Activated naive CD4-positive, alpha-beta T cell (primary cell): ENCODE measurements around the gene SPO11.
"Not testable (repeated sequence)": the region's sequence is repeated elsewhere in the genome, so short reads cannot be mapped to it uniquely, and the experiment has no call there.

ENCODE experiments used
- DNase-seq, 4 experiments: peaks; one replicate each; lab custom pipeline; 2025; lab: John Stamatoyannopoulos, UW

The SPO11 gene

DNA sequence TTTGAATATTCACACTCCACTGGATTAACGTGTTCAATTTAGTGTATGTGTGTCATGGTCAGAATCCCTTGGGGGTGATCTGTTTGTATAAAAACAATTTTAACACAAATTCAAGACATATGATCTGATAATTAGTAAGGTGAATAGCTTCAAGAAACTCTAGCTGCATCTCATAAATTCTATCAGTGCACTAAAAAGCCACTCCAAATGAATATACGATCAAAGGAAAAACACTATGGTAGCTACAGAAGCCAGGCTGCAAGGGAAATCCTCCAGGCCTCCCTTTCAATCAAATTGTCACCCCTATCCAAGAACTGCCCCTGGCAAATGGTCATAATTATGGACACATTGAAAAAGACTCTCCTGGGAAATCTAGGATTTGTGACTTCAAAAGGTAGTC, 12.1 kb downstream of the SPO11 start:
- DNase-seq, result no peak

DNA sequence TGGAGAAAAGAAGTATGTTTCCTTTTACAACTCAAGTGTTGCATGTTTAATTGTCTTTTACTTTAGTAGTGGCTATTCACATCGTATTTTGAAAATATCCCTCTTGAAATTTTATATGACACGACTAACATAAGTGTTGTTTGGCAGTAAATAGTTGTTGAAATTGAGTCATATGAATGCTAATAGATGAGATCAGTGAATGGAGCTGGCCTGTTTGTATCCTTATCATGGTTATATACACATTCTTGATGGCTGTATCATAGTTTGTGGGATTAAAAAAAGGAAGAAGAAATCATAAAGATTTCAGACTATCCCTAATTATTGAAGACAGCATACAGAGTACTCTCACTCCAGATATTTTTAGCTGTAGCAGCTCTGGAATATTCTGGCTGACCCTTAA, 13.2 kb downstream of the SPO11 start:
- DNase-seq, result no peak

DNA sequence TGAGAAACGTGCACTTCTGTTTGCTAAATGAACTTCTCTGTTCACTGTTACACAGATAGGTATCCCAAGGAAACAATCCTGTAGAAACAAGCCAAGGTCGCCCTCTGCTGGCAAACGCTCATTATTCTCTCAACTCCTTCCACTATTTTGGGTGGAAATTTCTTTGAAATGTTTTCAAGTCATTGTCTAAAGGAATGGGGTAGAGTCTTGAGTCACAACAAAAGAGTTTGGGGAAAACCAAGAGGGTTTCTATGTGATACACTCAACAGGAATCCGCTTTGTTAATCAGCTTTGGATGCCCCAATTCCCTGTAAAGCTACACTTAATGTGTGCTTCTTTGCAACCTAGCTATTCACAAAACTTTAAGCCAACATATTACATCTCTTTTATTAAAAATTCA, 16.9 kb downstream of the SPO11 start:
- DNase-seq, result peak; percentile 4 to 64 (median 47)

DNA sequence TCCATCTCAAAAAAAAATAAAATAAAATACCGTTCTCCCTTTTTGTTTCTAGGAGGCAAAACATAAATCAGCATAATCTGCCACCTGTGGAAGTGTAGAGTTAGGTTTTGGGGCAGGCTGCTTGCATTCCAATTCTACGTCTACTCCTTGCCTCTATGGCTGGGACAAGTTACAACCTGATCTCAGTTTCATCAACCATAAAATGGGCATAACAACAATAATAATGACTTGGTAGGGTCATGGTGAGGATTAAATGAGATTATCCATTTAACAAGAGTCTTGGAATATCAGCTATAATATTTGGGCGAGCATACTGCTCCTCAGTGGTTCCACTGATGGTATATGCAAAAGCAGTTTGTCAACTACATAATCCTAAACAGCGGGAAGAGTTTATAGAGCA, 17.8 kb downstream of the SPO11 start:
- DNase-seq, result no peak

DNA sequence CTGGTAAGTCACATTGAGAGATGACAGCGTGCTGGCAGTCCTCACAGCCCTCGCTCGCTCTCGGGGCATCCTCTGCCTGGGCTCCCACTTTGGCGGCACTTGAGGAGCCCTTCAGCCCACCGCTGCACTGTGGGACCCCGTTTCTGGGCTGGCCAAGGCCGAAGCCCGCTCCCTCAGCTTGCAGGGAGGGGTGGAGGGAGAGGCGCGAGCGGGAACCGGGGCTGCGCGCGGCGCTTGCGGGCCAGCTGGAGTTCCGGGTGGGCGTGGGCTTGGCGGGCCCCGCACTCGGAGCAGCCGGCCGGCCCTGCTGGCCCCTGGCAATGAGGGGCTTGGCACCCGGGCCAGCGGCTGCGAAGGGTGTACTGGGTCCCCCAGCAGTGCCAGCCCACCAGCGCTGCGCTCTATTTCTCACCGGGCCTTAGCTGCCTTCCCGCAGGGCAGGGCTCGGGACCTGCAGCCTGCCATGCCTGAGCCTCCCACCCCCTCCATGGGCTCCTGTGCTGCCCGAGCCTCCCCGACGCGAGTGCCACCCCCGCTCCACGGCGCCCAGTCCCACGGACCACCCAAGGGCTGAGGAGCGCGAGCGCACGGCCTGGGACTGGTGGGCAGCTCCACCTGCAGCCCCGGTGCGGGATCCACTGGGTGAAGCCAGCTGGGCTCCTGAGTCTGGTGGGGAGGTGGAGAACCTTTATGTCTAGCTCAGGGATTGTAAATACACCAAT, 18.8 kb downstream of the SPO11 start:
- DNase-seq, result not testable (repeated sequence)

- not testable (repeated sequence) for DNase-seq
These were observed 19.4 kb downstream of the SPO11 start for GRCh38 chr20:57348922-57349574.

GRCh38 chr20:57350081-57350710, 20.6 kb downstream of the SPO11 start:
- DNase-seq, result no peak

DNA sequence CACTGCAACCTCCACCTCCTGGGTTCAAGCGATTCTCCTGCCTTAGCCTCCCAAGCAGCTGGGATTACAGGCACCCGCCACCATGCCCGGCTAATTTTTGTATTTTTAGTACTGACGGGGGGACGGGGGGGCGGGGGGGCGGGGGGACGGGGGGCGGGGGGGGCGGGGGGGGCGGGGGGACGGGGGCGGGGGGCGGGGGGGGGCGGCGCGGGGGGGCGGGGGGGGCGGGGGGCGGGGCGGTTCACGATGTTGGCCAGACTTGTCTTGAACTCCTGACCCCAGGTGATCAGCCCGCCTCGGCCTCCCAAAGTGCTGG, 21.1 kb downstream of the SPO11 start:
- DNase-seq, result not testable (repeated sequence)

GRCh38 chr20:57351042-57351783, 21.6 kb downstream of the SPO11 start, which contains the start of gene RAE1:
Gene RAE1, plus strand, starts transcription at chr20:57351255. Its CDS starts 2,784 bp downstream, at chr20:57354039.
- DNase-seq, result peak; percentile 70 to 88 (median 80)

GRCh38 chr20:57352305-57352704, 22.7 kb downstream of the SPO11 start:
- DNase-seq, result no peak

- no peak for DNase-seq
These were observed 23.7 kb downstream of the SPO11 start for GRCh38 chr20:57353351-57353750.

GRCh38 chr20:57361517-57361916, 31.9 kb downstream of the SPO11 start:
- DNase-seq, result no peak

- no peak for DNase-seq
These were observed 34.8 kb downstream of the SPO11 start for GRCh38 chr20:57364451-57364850.

DNA sequence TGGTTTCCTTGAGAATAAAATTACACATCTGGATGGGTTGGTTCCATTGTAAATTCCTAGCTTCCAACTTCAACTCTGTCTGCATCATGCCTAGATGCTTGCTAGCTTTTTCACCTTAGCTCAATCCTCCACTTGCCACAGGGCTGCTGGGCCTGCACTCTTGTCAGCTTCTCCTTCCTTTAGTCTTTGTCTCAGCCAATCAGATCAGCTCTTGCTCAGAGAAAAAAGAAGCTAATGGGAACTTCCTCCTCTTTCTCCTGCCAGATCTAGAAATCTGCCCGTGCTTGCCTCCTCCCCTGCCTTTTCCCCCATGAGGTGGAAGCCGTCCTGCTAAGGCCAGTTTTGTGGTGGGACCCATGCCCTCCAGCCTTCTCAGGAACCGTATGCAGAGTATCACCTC, 40.0 kb downstream of the SPO11 start:
- no peak for DNase-seq

DNA sequence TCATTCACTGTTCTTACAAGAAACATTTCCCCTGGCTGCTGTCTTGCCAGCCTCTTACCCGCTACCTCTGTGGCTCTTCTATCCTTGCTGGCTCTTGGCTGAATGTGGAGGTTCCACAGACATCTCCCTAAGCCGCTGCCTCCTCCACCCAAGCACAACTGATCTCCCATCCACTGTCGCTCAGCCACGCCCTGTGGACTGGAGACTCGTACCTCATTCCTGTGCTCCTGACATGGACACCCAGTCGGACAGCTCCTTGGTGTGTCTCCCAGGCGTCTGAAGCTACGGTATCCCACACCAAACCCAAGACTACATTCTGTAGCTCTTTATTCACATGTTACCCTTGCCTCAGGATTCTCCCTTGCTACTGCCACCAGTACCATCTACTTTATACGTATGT, 40.7 kb downstream of the SPO11 start:
- no peak for DNase-seq

- no peak for DNase-seq
These were observed 41.8 kb downstream of the SPO11 start for GRCh38 chr20:57371363-57371762.

DNA sequence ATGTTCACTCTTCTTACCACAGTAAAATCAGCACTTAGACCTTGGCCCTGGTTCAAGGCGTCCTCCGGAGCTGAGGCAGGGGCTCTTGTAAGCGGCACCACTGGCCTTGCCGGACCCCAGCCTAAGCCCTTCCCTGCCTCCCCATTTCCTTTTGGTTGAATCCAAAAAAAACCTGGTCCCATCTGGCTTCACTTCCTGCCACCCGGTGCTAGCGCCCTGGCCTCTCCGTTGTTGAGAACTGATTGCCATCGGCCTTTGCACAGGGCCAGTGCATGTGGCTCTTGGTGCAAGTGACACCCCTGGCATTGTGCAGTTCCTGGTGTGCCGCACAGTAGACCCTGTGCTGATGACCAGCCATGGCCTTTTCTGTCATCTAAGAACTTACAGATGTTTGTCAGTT, 42.6 kb downstream of the SPO11 start:
- DNase-seq, result no peak

- DNase-seq, result no peak
These were observed 43.2 kb downstream of the SPO11 start for GRCh38 chr20:57372581-57373350.

GRCh38 chr20:57374343-57374930, 44.8 kb downstream of the SPO11 start:
- no peak for DNase-seq

DNA sequence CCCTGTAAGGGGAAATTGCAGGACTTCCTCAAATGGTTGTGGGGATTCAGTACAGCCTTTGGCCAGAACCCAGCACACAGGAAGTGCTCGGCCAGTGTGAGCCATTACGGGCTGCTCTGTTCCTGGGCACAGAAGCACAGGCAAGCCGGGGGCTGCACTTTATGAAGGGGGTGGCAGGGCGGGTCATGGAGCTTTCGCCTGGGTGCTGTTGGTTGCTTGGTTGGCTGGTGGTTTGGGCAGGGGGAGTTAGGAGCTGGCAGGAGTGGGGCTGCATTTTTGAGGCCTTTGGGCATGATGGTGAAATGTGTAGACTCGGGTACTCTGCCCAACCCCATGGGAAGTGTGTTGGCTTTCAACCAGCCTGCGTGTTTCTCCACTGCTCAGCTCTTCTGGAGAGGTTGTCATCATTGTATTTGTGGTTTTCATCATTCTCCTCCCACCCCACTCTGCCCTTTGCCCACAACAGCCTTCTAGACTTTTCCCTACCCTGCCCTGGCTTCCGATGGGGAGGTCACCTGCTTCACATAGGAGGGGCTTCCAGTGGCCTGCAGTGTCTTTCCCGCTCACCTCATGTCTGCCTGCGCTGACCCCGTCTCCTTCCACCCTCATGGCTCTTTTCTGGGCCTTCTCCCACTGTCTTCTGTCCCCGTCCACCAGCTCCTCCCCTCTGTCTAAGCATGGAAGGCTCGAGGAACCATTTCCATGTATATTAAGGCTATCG, 45.5 kb downstream of the SPO11 start:
- DNase-seq, result no peak
